Rectal smooth muscle tissue (tissue), 1 donor: Measurements from ENCODE around the gene BRINP3.

ENCODE experiments used
- H3K27ac ChIP-seq: one replicate; pipeline ENCODE4 v1.7.0; 2013; ENCODE audit warnings: low read depth, low read length, inconsistent platforms
- H3K27me3 ChIP-seq: one replicate; pipeline ENCODE4 v1.7.0; 2013; ENCODE audit warnings: low read length; ENCODE audit not compliant: control insufficient read depth, insufficient read depth
- H3K36me3 ChIP-seq: one replicate; pipeline ENCODE4 v1.7.0; 2013; ENCODE audit warnings: low read length; ENCODE audit not compliant: control insufficient read depth, insufficient read depth
- H3K4me1 ChIP-seq: one replicate; pipeline ENCODE4 v1.7.0; 2013; ENCODE audit warnings: low read length; ENCODE audit not compliant: control insufficient read depth, insufficient read depth
- H3K4me3 ChIP-seq: one replicate; pipeline ENCODE4 v1.7.0; 2013; ENCODE audit warnings: low read length
- H3K9ac ChIP-seq: one replicate; pipeline ENCODE4 v1.7.0; 2013; ENCODE audit warnings: low read length

The BRINP3 gene

DNA sequence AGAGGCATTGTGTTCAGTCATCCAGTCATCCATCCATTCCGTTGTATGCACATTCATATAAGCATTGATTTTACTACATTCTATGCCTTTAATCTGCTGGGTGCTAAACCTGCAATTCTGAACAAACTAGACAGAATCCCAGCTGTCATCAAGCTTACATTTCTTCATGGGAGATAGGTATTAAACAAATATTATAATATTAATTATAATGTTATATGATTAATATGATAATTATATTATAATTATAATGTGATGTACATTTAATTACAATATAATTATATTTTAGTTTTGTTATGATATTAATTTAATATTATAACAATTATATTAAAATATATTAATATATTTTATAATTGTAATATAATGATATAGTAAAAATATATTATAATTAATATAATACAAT is 112.4 kb downstream of the BRINP3 start:
- H3K9ac ChIP-seq, result no peak overlapping the region
- no peaks in the 10 kb centered on the region for H3K4me1 ChIP-seq
- no peak overlapping the region for H3K27ac ChIP-seq

DNA sequence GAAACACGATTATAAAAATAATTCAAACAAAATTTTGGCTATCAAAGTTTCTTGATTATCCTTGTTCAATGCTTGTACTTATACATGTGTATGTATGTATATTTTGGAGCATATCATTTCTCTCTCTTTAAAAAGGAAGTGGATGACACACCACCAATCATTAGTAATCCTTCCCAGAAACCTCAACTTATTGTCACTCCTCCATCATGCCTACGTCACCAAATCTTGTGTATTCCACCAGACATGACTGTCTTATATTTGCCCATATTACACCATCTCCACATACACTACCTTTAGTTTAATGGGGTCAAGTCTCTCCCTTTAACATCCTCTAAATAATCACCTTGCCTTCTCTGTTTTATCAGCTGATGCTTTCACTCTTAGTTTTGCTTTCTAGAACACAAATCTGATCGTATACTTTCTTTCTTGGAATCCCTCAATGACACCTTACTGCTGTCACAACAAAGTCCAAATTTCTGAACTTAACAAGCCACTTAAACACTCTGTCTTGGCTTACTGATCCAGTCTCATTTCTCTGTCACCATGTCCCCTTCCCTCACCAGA is 124.0 kb downstream of the BRINP3 start:
- H3K4me1 ChIP-seq, result no peaks in the 10 kb centered on the region
- H3K36me3 ChIP-seq, result no peaks in the 10 kb centered on the region
- no peaks in the 10 kb centered on the region for H3K27me3 ChIP-seq
- no peak overlapping the region for H3K4me3 ChIP-seq
- H3K9ac ChIP-seq, result no peak overlapping the region
- no peak overlapping the region for H3K27ac ChIP-seq

More for the DNA sequence above, 112.4 kb downstream of the BRINP3 start:
- Histone ChIP-seq H3K27me3 (no peaks in the 10 kb centered on the region), H3K36me3 (no peaks in the 10 kb centered on the region), H3K4me3 (no peak overlapping the region)

DNA sequence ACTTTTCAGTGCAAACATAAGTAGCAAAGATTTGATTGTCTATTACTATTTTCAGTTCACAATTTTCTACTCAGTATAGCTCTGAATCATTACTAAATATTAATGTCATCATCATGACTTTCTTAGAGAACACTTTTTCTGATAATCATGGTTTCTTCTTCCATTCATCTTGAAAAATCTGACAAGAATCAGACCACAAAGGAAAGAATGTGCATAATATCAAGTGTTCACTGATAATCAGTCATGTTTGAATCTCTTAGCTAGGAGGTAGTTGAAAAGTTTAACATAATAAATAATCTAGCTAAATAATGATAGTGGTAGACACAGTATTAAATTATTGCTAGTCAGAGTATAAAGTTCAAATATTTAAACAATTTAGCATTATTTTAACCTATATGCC is 133.2 kb downstream of the BRINP3 start:
- H3K27me3 ChIP-seq, result no peaks in the 10 kb centered on the region
- H3K4me1 ChIP-seq, result no peaks in the 10 kb centered on the region
- no peaks in the 10 kb centered on the region for H3K36me3 ChIP-seq
- no peak overlapping the region for H3K4me3 ChIP-seq
- H3K27ac ChIP-seq, result no peak overlapping the region
- H3K9ac ChIP-seq, result no peak overlapping the region

DNA sequence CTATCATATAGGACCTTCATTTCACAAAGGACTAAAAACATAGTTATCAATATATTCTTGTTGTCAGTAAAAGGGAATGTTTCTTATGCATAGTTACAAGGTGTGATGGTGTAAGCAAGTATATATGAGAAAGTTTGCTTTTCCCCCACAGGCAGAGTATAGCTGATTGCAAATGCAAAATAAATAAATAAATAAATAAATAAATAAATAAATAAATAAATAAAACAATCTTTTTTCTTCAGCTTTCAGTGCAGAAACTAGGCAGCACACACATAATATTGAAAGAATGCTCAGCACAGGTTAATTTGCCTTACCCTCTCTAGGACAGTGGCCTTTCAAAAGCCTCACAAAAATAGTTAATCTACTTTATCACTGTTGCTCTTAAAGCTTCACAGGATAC is 138.8 kb downstream of the BRINP3 start:
- H3K27ac ChIP-seq, result no peak overlapping the region
- H3K4me3 ChIP-seq, result no peak overlapping the region
- no peaks in the 10 kb centered on the region for H3K4me1 ChIP-seq
- H3K36me3 ChIP-seq, result no peaks in the 10 kb centered on the region
- no peaks in the 10 kb centered on the region for H3K27me3 ChIP-seq
- no peak overlapping the region for H3K9ac ChIP-seq

DNA sequence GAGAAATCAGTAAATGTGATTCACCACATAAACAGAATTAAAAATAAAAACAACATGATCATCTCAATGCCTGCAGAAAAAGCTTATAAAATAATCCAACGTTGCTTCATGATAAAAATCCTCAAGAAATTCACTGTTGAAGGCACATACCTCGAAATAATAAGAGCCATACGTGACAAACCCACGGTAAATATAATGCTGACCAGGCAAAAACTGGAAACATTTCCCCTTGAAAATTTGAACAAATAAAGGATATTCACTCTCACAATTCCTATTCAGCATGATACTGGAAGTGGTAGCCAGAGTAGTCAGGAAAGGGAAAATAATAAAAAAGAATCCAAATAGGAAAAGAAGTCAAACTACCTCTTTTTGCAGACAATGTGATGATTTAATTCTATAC is 148.8 kb downstream of the BRINP3 start:
- Histone ChIP-seq H3K27me3 (no peaks in the 10 kb centered on the region), H3K36me3 (no peaks in the 10 kb centered on the region), H3K4me3 (no peak overlapping the region), H3K4me1 (no peaks in the 10 kb centered on the region), H3K9ac (no peak overlapping the region), H3K27ac (no peak overlapping the region)

DNA sequence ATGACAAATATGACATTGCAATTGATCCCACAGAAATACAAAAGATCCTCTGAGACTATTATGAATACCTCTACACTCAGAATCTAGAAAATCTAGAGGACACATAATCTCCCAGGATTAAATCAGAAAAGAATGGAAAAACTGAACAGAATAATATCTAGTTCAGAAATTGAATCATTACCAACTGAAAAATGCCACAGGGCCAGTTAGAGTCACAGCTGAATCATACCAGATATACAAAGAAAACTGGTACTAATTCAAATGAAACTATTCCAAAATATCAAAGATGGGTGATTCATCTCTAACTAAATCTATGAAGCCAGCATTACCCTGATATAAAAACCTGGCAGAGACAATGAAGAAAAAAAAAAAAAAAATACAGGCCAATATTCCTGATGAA is 149.3 kb downstream of the BRINP3 start:
- H3K27me3 ChIP-seq, result no peaks in the 10 kb centered on the region
- no peaks in the 10 kb centered on the region for H3K36me3 ChIP-seq
- no peak overlapping the region for H3K27ac ChIP-seq
- H3K4me3 ChIP-seq, result no peak overlapping the region
- H3K4me1 ChIP-seq, result no peaks in the 10 kb centered on the region
- no peak overlapping the region for H3K9ac ChIP-seq

DNA sequence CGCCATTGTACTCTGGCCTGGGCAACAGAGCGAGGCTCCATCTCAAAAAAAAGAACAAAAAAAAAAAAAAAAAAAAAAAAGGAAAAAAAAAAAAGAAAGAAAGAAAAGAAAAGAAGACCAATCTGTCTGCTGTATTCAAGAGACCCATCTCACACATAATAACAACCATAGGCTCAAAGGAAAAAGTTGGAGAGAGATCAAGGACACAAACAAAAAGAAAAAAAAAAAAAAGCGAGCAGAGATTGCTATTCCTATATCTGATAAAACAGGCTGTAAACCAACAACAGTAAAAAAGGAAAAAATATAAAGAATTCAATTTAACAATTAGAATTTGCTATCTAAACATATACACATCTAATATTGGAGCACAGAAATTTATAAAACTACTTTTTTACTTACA is 150.4 kb downstream of the BRINP3 start:
- H3K9ac ChIP-seq, result no peak overlapping the region
- no peak overlapping the region for H3K4me3 ChIP-seq
- H3K36me3 ChIP-seq, result no peaks in the 10 kb centered on the region
- no peaks in the 10 kb centered on the region for H3K4me1 ChIP-seq
- no peak overlapping the region for H3K27ac ChIP-seq
- no peaks in the 10 kb centered on the region for H3K27me3 ChIP-seq

DNA sequence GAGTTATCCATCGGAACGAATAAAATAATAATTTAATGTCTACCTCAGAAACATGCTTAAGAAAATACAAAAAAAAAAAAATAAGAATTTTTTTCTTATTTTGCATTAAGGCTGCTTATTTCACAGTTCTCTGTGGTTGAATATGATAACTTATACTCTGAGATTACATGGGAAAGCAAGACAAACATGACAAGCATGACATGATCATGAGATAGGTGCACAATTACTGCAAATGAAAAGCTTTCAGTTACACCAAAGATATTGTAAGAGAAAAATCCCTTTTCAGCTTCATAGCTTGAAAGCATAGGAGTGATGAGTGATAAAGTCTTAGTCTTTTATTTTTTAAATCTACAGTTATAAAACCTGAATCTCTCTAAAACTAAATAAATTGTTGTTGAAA is 154.1 kb downstream of the BRINP3 start:
- H3K36me3 ChIP-seq, result no peaks in the 10 kb centered on the region
- no peak overlapping the region for H3K4me3 ChIP-seq
- no peaks in the 10 kb centered on the region for H3K4me1 ChIP-seq
- no peaks in the 10 kb centered on the region for H3K27me3 ChIP-seq
- no peak overlapping the region for H3K9ac ChIP-seq
- no peak overlapping the region for H3K27ac ChIP-seq

DNA sequence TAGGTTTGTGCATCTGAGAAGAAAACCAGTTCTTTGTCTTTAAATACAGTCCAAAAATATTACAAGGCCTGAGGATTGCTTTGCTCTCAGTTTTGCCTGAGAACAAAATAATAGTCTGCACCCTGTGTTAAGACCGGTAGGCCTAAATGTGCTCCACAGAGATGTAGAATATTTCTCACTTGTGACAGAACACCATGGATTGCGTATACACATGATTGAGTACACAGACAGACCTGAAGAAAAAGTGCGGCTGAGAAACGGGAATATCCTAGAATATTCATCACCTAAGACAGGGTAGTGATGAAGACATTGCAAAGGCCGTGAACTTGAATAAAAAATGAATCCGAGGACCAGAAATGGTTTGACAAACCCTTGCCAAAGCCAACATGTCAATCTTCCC is 155.4 kb downstream of the BRINP3 start:
- no peaks in the 10 kb centered on the region for H3K4me1 ChIP-seq
- no peaks in the 10 kb centered on the region for H3K27me3 ChIP-seq
- no peak overlapping the region for H3K4me3 ChIP-seq
- no peak overlapping the region for H3K9ac ChIP-seq
- H3K27ac ChIP-seq, result no peak overlapping the region
- no peaks in the 10 kb centered on the region for H3K36me3 ChIP-seq

DNA sequence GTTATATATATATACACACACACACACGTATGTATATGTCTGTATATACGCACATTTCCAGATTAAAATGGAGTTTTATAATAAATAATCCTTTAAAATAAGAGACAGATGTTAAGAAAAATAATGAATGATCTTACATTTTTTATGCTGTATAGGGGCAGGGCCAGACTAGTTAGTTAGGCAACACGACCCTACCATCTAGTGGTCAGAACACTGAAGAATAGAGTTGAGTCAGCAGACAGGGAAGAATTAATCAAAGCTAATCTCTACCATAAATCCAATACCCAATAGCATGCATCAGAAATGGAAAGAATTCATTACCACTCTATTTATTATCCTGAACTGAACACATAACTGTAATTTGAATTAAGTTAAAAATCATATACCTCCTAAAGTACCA is 156.7 kb downstream of the BRINP3 start:
- Histone ChIP-seq H3K36me3 (no peaks in the 10 kb centered on the region), H3K9ac (no peak overlapping the region), H3K27me3 (no peaks in the 10 kb centered on the region), H3K4me1 (no peaks in the 10 kb centered on the region), H3K27ac (no peak overlapping the region), H3K4me3 (no peak overlapping the region)

DNA sequence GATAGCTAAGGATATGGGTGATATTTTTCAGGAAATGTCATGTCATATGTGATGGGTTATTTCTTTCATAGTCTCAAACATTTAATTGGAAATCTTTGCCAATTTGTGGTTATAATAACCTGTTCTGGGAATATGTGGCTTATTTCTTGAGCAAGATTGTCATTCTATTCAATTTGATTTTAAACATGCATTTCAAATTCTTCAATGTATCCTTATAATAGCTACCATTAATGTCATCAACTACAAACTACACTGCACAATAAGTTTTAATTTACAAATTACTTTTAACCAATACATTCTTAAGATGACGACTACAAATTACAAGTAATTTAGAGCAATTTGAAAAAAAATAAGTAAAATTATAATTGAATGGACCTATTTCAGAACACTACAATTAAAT is 164.9 kb downstream of the BRINP3 start:
- no peaks in the 10 kb centered on the region for H3K27me3 ChIP-seq
- H3K4me3 ChIP-seq, result no peak overlapping the region
- no peaks in the 10 kb centered on the region for H3K36me3 ChIP-seq
- no peak overlapping the region for H3K9ac ChIP-seq
- H3K4me1 ChIP-seq, result no peaks in the 10 kb centered on the region
- no peak overlapping the region for H3K27ac ChIP-seq

DNA sequence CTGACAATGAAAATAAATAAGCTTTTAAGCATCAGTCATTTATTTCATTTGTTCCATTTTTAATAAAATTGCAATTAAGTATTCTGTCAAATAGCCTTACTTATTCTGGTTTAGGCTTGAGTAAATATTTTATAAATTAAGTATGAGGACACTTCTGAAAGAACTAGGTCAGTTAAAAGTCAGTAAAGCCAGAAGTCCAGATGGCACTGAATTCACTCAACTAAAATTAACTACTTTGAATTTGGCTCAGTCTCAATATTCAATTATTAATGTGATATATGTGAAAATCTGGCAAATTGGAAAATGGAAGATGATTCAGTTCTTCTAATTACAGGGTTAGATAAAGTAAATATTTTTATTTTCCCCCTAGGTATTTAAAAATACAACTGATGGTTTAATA is 174.2 kb downstream of the BRINP3 start:
- no peaks in the 10 kb centered on the region for H3K36me3 ChIP-seq
- H3K9ac ChIP-seq, result no peak overlapping the region
- no peaks in the 10 kb centered on the region for H3K4me1 ChIP-seq
- no peak overlapping the region for H3K4me3 ChIP-seq
- H3K27me3 ChIP-seq, result no peaks in the 10 kb centered on the region
- no peak overlapping the region for H3K27ac ChIP-seq

DNA sequence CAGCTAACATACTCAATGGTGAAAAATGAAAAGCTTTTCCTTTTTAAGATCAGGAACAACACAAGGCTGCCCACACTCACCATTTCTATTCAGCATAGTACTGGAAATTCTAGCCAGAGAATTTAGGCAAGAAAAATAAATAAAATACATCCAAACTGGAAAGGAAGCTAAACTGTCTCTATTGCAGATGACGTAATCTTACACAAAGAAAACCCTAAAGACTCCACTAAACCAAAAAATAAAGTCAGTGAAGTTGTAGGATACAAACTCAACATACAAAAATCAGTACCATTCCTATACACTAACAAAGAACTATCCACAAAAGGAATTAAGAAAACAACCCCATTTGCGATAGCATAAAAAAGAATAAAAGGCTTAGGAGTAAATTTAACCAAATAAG is 181.2 kb downstream of the BRINP3 start:
- no peaks in the 10 kb centered on the region for H3K36me3 ChIP-seq
- no peaks in the 10 kb centered on the region for H3K27me3 ChIP-seq
- H3K9ac ChIP-seq, result no peak overlapping the region
- H3K4me3 ChIP-seq, result no peak overlapping the region
- no peaks in the 10 kb centered on the region for H3K4me1 ChIP-seq
- H3K27ac ChIP-seq, result no peak overlapping the region
